Heart left ventricle (tissue), 16 donors: Measurements from ENCODE around the gene MPG. TPM values are rescaled to one million over a fixed set of nuclear protein-coding genes. Genes with fewer than 3 reads are reported as not detected.

Experiments used
- ATAC-seq, 4 donors: fragments of 200-7000 bp; cut with Tn5 transposase; one replicate each; pipeline ENCODE4 v1.9.1; 2020 to 2022; ENCODE audit warnings: moderate library complexity in 4 of 4, mild to moderate bottlenecking in 3 of 4, moderate number of reproducible peaks in 1 of 4
- DNase-seq, 5 donors: peaks; one replicate each; pipeline ENCODE4 v3.0.0-alpha.2; 2020
- H3K27ac ChIP-seq, 12 donors: fragments of 200-600 bp; sonication (generic) in 4 of 12; one replicate each; pipeline versions ENCODE4 v1.5.0 to v1.8.0; 2016 to 2022; ENCODE audit warnings: mild to moderate bottlenecking in 2 of 12
- H3K27me3 ChIP-seq, 9 donors: fragments of 200-600 bp; sonication (generic) in 2 of 9; one replicate each; pipeline versions ENCODE4 v1.5.1 to v1.8.0; 2016 to 2022; ENCODE audit warnings: mild to moderate bottlenecking in 3 of 9
- H3K36me3 ChIP-seq, 9 donors: fragments of 200-600 bp; sonication (generic) in 2 of 9; one replicate each; pipeline versions ENCODE4 v1.5.0 to v1.8.0; 2018 to 2022; ENCODE audit warnings: mild to moderate bottlenecking in 2 of 9
- H3K4me1 ChIP-seq, 12 donors: fragments of 200-600 bp; sonication (generic) in 4 of 12; one replicate each; pipeline versions ENCODE4 v1.5.0 to v1.8.0; 2016 to 2022; ENCODE audit warnings: mild to moderate bottlenecking in 3 of 12
- H3K4me3 ChIP-seq, 12 donors: fragments of 200-600 bp; sonication (generic) in 4 of 12; one replicate each; pipeline versions ENCODE4 v1.5.0 to v1.8.0; 2017 to 2022; ENCODE audit warnings: mild to moderate bottlenecking in 9 of 12, moderate library complexity in 4 of 12
- H3K9me3 ChIP-seq, 12 donors: fragments of 200-600 bp; sonication (generic) in 4 of 12; one replicate each; pipeline versions ENCODE4 v1.5.0 to v1.8.0; 2016 to 2022; ENCODE audit warnings: mild to moderate bottlenecking in 1 of 12
- POLR2A ChIP-seq, 2 donors: fragments of 450-650 bp; IDR thresholded peaks; one replicate each; pipeline ENCODE4 v1.6.1; 2017; ENCODE audit warnings: antibody characterized with exemption in 2 of 2, mild to moderate bottlenecking in 2 of 2, moderate library complexity in 2 of 2
- WGBS, 4 donors: extraction: QIAGEN DNeasy Blood & Tissue Kit in 2 of 4; methylation state at CpG; one replicate each; pipeline versions ENCODE4 v1.1.5 to v1.1.7; 2013 to 2018; 5-methylcytosine and 5-hydroxymethylcytosine counted together
- intact Hi-C, 10 donors: fragments of 100-400 bp; cut with DNase I; formaldehyde crosslinking; loops; one replicate each; pipeline versions ENCODE4 v1.11.1 to v1.14.2; 2022
- polyA plus RNA-seq, 2 donors: library from polyadenylated mRNA; stranded (reverse); fragments of 200-250 nt; gene quantifications; one replicate each; pipeline ENCODE4 v1.2.3, GENCODE V29; 2013
- total RNA-seq, 9 donors: library from RNA; depleted of rRNA in 2 of 9; stranded (reverse); fragments of >200 nt in 2 of 9; fragmentation: NEBNext Ultra II Directional in 3 of 9; extraction: Animal tissue kit (Norgen Biotek cat#: 25700) in 3 of 9; gene quantifications; one replicate each; pipeline versions ENCODE4 v1.1.0 to v1.2.4, GENCODE V29; 2016 to 2023
- TF ChIP-seq, protein P1 (sequence below), 12 donors: fragments of 200-600 bp; sonication (generic) in 4 of 12; IDR thresholded peaks; one replicate each; pipeline versions ENCODE4 v1.5.0 to v1.8.0; 2018 to 2022; ENCODE audit warnings: antibody characterized with exemption in 12 of 12, mild to moderate bottlenecking in 5 of 12
- donor health status: ischemic (EF 13 %, LVEDD 7.1; RV severe dilation, severe dysfunction).
- donor health status: healthy with polysubstance abuse.
- donor health status: DM: no; HTN: yes; CAD: no.
- donor health status: DM: no; HTN: no; CAD: no.
- donor health status: ischemic (EF 25% LVEDD 6.9; RV normal size, moderate dysfunction).
- donor health status: ischemic (EF 25% LVEDD 5.7; RV mildly dilated, moderate dysfunction).
- donor health status: healthy.
- donor health status: DM: yes; HTN: yes; CAD: no.
- donor health status: ischemic (EF 35%, LVEDD 5.7; RV mildly dilated, moderate dysfunction).
- donor health status: nonischemic (EF 11% LVEDD 7.7; RV severe dilation, severe dysfunction).
- donor health status: DM: yes; HTN: yes; CAD: no.
- donor health status: PGD.
- donor health status: ischemic (EF 29% LVEDD 5.4; RV normal size, mild dysfunction).
- donor health status: nonischemic (EF 23%, LVEDD 6.1; RV moderate dilation, normal function).

The MPG gene
- total and polyA plus RNA-seq, 11 donors: 30.5 to 89.7 (median 40.3) TPM

DNA sequence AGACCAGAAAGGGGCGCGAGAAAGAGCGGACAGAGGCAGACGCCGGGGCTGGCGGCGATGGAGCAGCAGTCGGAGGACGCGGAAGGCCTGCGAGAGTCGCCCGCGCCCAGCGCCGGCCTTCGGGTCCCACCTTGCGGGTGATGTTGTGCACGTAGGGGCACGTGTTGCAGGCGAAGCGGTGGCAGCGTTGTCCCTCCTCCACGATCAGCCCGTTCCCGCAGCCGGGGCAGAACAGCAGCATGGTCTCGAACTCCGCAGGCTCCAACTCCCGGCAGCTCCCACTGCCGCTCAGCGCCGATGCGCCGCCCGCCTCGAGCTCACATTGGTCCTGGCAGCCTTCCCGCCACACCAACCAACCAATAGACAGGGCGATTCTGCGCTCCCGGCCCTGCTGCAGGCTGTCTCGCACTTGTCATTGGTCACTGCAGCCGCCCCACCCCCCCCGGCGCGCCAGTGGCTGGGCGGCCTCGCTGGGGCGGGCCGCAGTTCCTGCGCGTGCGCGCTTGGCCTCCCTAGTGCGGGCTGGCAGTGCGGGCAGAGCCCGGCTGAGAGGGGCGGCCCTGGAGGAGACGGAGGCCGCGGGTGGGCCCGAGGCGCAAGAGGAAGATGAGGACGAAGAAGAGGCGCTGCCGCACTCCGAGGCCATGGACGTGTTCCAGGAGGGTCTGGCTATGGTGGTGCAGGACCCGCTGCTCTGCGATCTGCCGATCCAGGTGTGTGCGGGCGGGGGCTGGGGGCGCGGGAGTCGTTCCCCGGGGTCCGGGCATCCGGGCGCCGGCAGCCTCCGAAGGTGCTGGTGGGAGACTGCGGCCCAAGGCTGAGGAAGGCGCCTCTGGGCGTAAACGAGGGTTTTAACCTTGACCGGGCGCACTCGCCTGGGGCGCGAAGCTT is 24.4 kb upstream of the MPG start, which contains the start of the genes POLR3K and SNRNP25:
TSS of gene POLR3K (minus strand) at position 263 of the 891 bp plus-strand sequence. CDS start at position 241, 22 bp downstream.
TSS of gene SNRNP25 (plus strand) at position 483 of the 891 bp plus-strand sequence. CDS start at position 672, 189 bp downstream.
- H3K4me3 ChIP-seq: peak within 1 kb of the TSS; percentile 64 to 95 (median 86)
- H3K9me3 ChIP-seq: no peaks in the 10 kb centered on the region
- WGBS, 4 donors: 0 to 1% (median 1%) methylated on average over 63 to 91 of the region's 91 CpGs
- DNase-seq (peak; percentile 99 to 100 (median 100)), ATAC-seq (peak; percentile 95 to 98 (median 96))
- intact Hi-C loops: no loop called here
- no peaks in the 10 kb centered on the region for H3K27me3 ChIP-seq
- peaks cover 0 to 48% (median 35%) of the 10 kb centered on the region in 9 donors for H3K36me3 ChIP-seq
- H3K27ac ChIP-seq: peak within 1 kb of the TSS; percentile 47 to 90 (median 80)
- TF ChIP-seq POLR2A (IDR thresholded peaks at IDR 0.05): peak; percentile 27 to 78
- TF ChIP-seq, protein P1, sequence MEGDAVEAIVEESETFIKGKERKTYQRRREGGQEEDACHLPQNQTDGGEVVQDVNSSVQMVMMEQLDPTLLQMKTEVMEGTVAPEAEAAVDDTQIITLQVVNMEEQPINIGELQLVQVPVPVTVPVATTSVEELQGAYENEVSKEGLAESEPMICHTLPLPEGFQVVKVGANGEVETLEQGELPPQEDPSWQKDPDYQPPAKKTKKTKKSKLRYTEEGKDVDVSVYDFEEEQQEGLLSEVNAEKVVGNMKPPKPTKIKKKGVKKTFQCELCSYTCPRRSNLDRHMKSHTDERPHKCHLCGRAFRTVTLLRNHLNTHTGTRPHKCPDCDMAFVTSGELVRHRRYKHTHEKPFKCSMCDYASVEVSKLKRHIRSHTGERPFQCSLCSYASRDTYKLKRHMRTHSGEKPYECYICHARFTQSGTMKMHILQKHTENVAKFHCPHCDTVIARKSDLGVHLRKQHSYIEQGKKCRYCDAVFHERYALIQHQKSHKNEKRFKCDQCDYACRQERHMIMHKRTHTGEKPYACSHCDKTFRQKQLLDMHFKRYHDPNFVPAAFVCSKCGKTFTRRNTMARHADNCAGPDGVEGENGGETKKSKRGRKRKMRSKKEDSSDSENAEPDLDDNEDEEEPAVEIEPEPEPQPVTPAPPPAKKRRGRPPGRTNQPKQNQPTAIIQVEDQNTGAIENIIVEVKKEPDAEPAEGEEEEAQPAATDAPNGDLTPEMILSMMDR (IDR thresholded peaks at IDR 0.05): no peak
- peaks cover 0 to 31% (median 8%) of the 10 kb centered on the region in 12 donors for H3K4me1 ChIP-seq

DNA sequence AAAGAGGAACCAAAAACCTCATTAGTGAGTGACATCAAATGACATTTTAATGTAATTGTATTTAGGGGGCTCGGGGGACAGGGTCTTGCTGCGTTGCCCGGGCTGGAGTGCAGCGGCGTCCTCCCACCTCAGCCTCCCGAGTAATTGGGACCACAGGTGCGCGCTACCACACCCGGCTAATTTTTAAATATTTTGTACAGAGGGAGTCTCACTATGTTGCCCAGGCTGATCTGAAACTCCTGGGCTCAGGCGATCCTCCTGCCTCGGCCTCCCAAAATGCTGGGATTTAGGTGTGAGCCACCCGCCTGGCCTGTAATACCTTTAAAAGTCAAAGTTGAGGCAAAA is 23.8 kb upstream of the MPG start:
- H3K9me3 ChIP-seq: no peaks in the 10 kb centered on the region
- H3K27me3 ChIP-seq: no peaks in the 10 kb centered on the region
- intact Hi-C loops: no loop called here
- peaks cover 0 to 54% (median 41%) of the 10 kb centered on the region in 9 donors for H3K36me3 ChIP-seq
- H3K27ac ChIP-seq: peak overlapping the region in 10 of 12 donors; percentile 16 to 90 (median 70)
- DNase-seq (no peak), ATAC-seq (no peak)
- peak overlapping the region; percentile 64 to 95 (median 86) for H3K4me3 ChIP-seq
- TF ChIP-seq POLR2A (IDR thresholded peaks at IDR 0.05): no peak
- TF ChIP-seq, protein P1 (IDR thresholded peaks at IDR 0.05): no peak
- peaks cover 0 to 31% (median 8%) of the 10 kb centered on the region in 12 donors for H3K4me1 ChIP-seq
- 54 to 64% (median 56%) methylated on average over 12 of the region's 12 CpGs for WGBS, 4 donors

DNA sequence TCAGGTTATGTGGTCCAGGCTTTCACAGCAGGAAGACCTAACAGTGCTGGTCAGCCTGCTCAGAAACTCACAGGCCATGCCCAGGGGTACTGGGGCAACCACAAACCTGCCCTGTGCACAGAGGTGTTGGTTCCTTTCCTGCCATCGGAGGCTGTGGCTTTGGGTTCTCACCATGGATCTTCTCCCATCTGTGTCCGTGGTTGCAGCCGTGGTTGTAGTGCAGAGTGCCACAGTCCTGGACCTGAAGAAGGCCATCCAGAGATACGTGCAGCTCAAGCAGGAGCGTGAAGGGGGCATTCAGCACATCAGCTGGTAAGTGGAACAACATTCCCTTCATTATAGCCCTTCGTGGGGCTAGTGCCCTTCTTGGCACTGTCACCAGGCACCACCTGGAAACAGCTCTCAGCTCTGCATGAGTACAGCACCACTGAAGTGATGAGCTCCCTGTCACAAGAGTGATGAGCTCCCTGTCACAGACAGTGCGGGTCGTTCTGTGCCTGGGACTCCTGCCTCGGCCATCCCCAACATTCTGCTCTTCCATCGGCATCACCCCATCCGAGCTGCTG is 22.4 kb upstream of the MPG start:
- Histone ChIP-seq H3K27ac (no peak overlapping the region), H3K4me3 (no peak overlapping the region), H3K27me3 (no peaks in the 10 kb centered on the region), H3K4me1 (peaks cover 0 to 31% (median 8%) of the 10 kb centered on the region in 12 donors), H3K9me3 (no peaks in the 10 kb centered on the region), H3K36me3 (peaks cover 0 to 63% (median 54%) of the 10 kb centered on the region in 9 donors)
- intact Hi-C loops: no loop called here
- 84 to 89% (median 88%) methylated on average over 7 to 11 of the region's 11 CpGs for WGBS, 4 donors
- TF ChIP-seq, protein P1 (IDR thresholded peaks at IDR 0.05): no peak
- no peak for TF ChIP-seq POLR2A (IDR thresholded peaks at IDR 0.05)
- ATAC-seq (no peak), DNase-seq (peak in 1 of 5 donors; percentile 43)
